Body of pancreas (tissue), 4 donors: Measurements from ENCODE around the gene FBXL3.

Experiments
- POLR2A ChIP-seq, 3 donors: fragments of 450-650 bp; IDR thresholded peaks; one replicate each; pipeline ENCODE4 v1.6.1; 2016; ENCODE audit warnings: antibody characterized with exemption in 3 of 3, mild to moderate bottlenecking in 2 of 3
- TF ChIP-seq, protein P1 (sequence below), 7 experiments: fragments of 450-650 bp in 4 of 7; fragments of 200-600 bp in 3 of 7; sonication (generic) in 3 of 7; IDR thresholded peaks; one replicate each; pipeline ENCODE4 v1.5.1; 2016 to 2019; ENCODE audit warnings: antibody characterized with exemption in 7 of 7

GRCh38 chr13:77026861-77027621, at the start of gene FBXL3:
- TF ChIP-seq, protein P1, sequence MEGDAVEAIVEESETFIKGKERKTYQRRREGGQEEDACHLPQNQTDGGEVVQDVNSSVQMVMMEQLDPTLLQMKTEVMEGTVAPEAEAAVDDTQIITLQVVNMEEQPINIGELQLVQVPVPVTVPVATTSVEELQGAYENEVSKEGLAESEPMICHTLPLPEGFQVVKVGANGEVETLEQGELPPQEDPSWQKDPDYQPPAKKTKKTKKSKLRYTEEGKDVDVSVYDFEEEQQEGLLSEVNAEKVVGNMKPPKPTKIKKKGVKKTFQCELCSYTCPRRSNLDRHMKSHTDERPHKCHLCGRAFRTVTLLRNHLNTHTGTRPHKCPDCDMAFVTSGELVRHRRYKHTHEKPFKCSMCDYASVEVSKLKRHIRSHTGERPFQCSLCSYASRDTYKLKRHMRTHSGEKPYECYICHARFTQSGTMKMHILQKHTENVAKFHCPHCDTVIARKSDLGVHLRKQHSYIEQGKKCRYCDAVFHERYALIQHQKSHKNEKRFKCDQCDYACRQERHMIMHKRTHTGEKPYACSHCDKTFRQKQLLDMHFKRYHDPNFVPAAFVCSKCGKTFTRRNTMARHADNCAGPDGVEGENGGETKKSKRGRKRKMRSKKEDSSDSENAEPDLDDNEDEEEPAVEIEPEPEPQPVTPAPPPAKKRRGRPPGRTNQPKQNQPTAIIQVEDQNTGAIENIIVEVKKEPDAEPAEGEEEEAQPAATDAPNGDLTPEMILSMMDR (IDR thresholded peaks at IDR 0.05) = peak in 1 of 7 experiments; percentile 2
- TF ChIP-seq POLR2A (IDR thresholded peaks at IDR 0.05) = peak; percentile 74 to 85 (median 77)
